ENCODE results near the gene F8A2.

GRCh38 chrX:155417769-155418168 is 35.9 kb downstream of the F8A2 start:
- TF ChIP-seq CTCF (conservative IDR thresholded peaks at IDR 0.05; ENCODE audit: low read length) (no peak), EZH2phosphoT487 (IDR thresholded peaks at IDR 0.05; ENCODE audit: borderline replicate concordance) (no peak)

Data from Loucy (cell line).